Measurements from ENCODE around the gene NDUFA8. TPM values are rescaled to one million over a fixed set of nuclear protein-coding genes. Genes with fewer than 3 reads are reported as not detected.

Gene NDUFA8
- total RNA-seq, 1 experiment from 2014 or later: 107 TPM

- in situ Hi-C loops (cut with HindIII; ENCODE audit: low sequenced_read_pairs): no loop called here
Observed at GRCh38 chr9:122186777-122187470, 27.3 kb upstream of the NDUFA8 start.

GRCh38 chr9:122186301-122186700, 26.7 kb upstream of the NDUFA8 start:
- peak; percentile 15 for DNase-seq (ENCODE audit: low spot score)

More at GRCh38 chr9:122186777-122187470, 27.3 kb upstream of the NDUFA8 start:
- no peak for DNase-seq (ENCODE audit: low spot score)

GRCh38 chr9:122184551-122184950, 25.0 kb upstream of the NDUFA8 start:
- in situ Hi-C loops (cut with HindIII; ENCODE audit: low sequenced_read_pairs): no loop called here
- no peak for DNase-seq (ENCODE audit: low spot score)

More at GRCh38 chr9:122186301-122186700, 26.7 kb upstream of the NDUFA8 start:
- in situ Hi-C loops (cut with HindIII; ENCODE audit: low sequenced_read_pairs): no loop called here

GRCh38 chr9:122183501-122183900, 23.9 kb upstream of the NDUFA8 start:
- DNase-seq (ENCODE audit: low spot score): no peak
- in situ Hi-C loops (cut with HindIII; ENCODE audit: low sequenced_read_pairs): no loop called here

- in situ Hi-C loops (cut with HindIII; ENCODE audit: low sequenced_read_pairs): no loop called here
- no peak for DNase-seq (ENCODE audit: low spot score)
Observed at GRCh38 chr9:122180633-122181032, 21.1 kb upstream of the NDUFA8 start.

- no peak for DNase-seq (ENCODE audit: low spot score)
- in situ Hi-C loops (cut with HindIII; ENCODE audit: low sequenced_read_pairs): no loop called here
Observed at GRCh38 chr9:122179690-122180074, 20.1 kb upstream of the NDUFA8 start.

- DNase-seq (ENCODE audit: low spot score): no peak
- in situ Hi-C loops (cut with HindIII; ENCODE audit: low sequenced_read_pairs): no loop called here
Observed at GRCh38 chr9:122179054-122179689, 19.6 kb upstream of the NDUFA8 start.

GRCh38 chr9:122176916-122177315, 17.3 kb upstream of the NDUFA8 start:
- DNase-seq (ENCODE audit: low spot score): no peak
- in situ Hi-C loops (cut with HindIII; ENCODE audit: low sequenced_read_pairs): no loop called here

GRCh38 chr9:122173670-122174069, 14.1 kb upstream of the NDUFA8 start:
- in situ Hi-C loops (cut with HindIII; ENCODE audit: low sequenced_read_pairs): no loop called here
- DNase-seq (ENCODE audit: low spot score): no peak

- no peak for DNase-seq (ENCODE audit: low spot score)
- in situ Hi-C loops (cut with HindIII; ENCODE audit: low sequenced_read_pairs): no loop called here
Observed at GRCh38 chr9:122172131-122172530, 12.6 kb upstream of the NDUFA8 start.

- in situ Hi-C loops (cut with HindIII; ENCODE audit: low sequenced_read_pairs): no loop called here
- no peak for DNase-seq (ENCODE audit: low spot score)
Observed at GRCh38 chr9:122168356-122168755, 8.8 kb upstream of the NDUFA8 start.

- in situ Hi-C loops (cut with HindIII; ENCODE audit: low sequenced_read_pairs): no loop called here
- no peak for DNase-seq (ENCODE audit: low spot score)
Observed at GRCh38 chr9:122164286-122164685, 4.7 kb upstream of the NDUFA8 start.

GRCh38 chr9:122162415-122162814, 2.8 kb upstream of the NDUFA8 start:
- DNase-seq (ENCODE audit: low spot score): no peak
- in situ Hi-C loops (cut with HindIII; ENCODE audit: low sequenced_read_pairs): no loop called here

- in situ Hi-C loops (cut with HindIII; ENCODE audit: low sequenced_read_pairs): no loop called here
- no peak for DNase-seq (ENCODE audit: low spot score)
Observed at GRCh38 chr9:122159925-122160246, 307 bp upstream of the NDUFA8 start.

GRCh38 chr9:122158202-122158601, 1.4 kb downstream of the NDUFA8 start:
- in situ Hi-C loops (cut with HindIII; ENCODE audit: low sequenced_read_pairs): no loop called here
- DNase-seq (ENCODE audit: low spot score): peak; percentile 40

- in situ Hi-C loops (cut with HindIII; ENCODE audit: low sequenced_read_pairs): no loop called here
- no peak for DNase-seq (ENCODE audit: low spot score)
Observed at GRCh38 chr9:122155796-122156195, 3.8 kb downstream of the NDUFA8 start.

GRCh38 chr9:122151267-122151828, 8.2 kb downstream of the NDUFA8 start:
- in situ Hi-C loops (cut with HindIII; ENCODE audit: low sequenced_read_pairs): no loop called here
- DNase-seq (ENCODE audit: low spot score): no peak

GRCh38 chr9:122145592-122145863, 14.1 kb downstream of the NDUFA8 start:
- in situ Hi-C loops (cut with HindIII; ENCODE audit: low sequenced_read_pairs): no loop called here
- DNase-seq (ENCODE audit: low spot score): no peak

GRCh38 chr9:122144836-122145591, 14.6 kb downstream of the NDUFA8 start:
- peak; percentile 35 for DNase-seq (ENCODE audit: low spot score)
- in situ Hi-C loops (cut with HindIII; ENCODE audit: low sequenced_read_pairs): no loop called here

GRCh38 chr9:122143876-122144405, 15.6 kb downstream of the NDUFA8 start:
- no peak for DNase-seq (ENCODE audit: low spot score)
- in situ Hi-C loops (cut with HindIII; ENCODE audit: low sequenced_read_pairs): no loop called here
